ENCODE data around the gene ASB7. TPM values are rescaled to one million over a fixed set of nuclear protein-coding genes. Genes with fewer than 3 reads are reported as not detected.

ASB7 gene
- total and polyA plus RNA-seq, 2 experiments from 2014 or later, result 4.1 to 13.9 TPM

- Histone ChIP-seq H3K27ac (ENCODE audit: low read depth) (no peak overlapping the region), H3F3A (replicated peaks; ENCODE audit: low read depth) (no peaks in the 10 kb centered on the region), H4K20me1 (replicated peaks; ENCODE audit: insufficient read depth) (peaks cover 6% of the 10 kb centered on the region; the same call in 1 of the 2 replicates), H3K4me1 (ENCODE audit: insufficient read depth) (no peaks in the 10 kb centered on the region), H3K36me3 (ENCODE audit: insufficient read depth) (no peaks in the 10 kb centered on the region), H3K4me2 (no peak overlapping the region), H3K27me3 (ENCODE audit: insufficient read depth) (no peaks in the 10 kb centered on the region), H2AFZ (no peak overlapping the region), H3K79me2 (replicated peaks; ENCODE audit: insufficient read depth) (peaks cover 64% of the 10 kb centered on the region), H3K4me3 (no peak overlapping the region), H3K9me2 (ENCODE audit: insufficient read depth) (no peaks in the 10 kb centered on the region)
- no peak for DNase-seq (ENCODE audit: low spot score)
- ATAC-seq, result no peak
- Mint-ChIP-seq H3K4me3 (no peak overlapping the region), H3K27me3 (ENCODE audit: insufficient read depth, low read depth, poor library complexity) (no peaks in the 10 kb centered on the region), H3K4me1 (peaks cover 2% of the 10 kb centered on the region; the same call in 1 of the 3 replicates), H3K36me3 (ENCODE audit: low read depth) (no peaks in the 10 kb centered on the region), H3K27ac (no peak overlapping the region), H3K9me3 (no peaks in the 10 kb centered on the region)
- TF ChIP-seq CTCF (conservative IDR thresholded peaks at IDR 0.05; ENCODE audit: low read depth in 2 of 2), result no peak
- TF ChIP-seq EZH2 (IDR thresholded peaks at IDR 0.05; ENCODE audit: low read depth, unreplicated experiment), result no peak
- no peak for TF ChIP-seq NANOG (IDR thresholded peaks at IDR 0.05; ENCODE audit: borderline replicate concordance)
- no peak for TF ChIP-seq POLR2AphosphoS5 (IDR thresholded peaks at IDR 0.05; ENCODE audit: low read depth)
- no peak for TF ChIP-seq CREB1 (CRISPR knock-in tag; IDR thresholded peaks at IDR 0.05; ENCODE audit: low read depth)
- TF ChIP-seq ZNF462 (CRISPR knock-in tag; IDR thresholded peaks at IDR 0.05), result no peak
- no peak for TF ChIP-seq ZNF331 (CRISPR knock-in tag; IDR thresholded peaks at IDR 0.05; ENCODE audit: low read depth)
- no peak for TF ChIP-seq STAT1 (IDR thresholded peaks at IDR 0.05; ENCODE audit: unreplicated experiment)
Measured at GRCh38 chr15:100642950-100643338, 40.6 kb downstream of the ASB7 start.

Data from GM23338 (cell line).